ENCODE data around the gene MMP20. TPM values are rescaled to one million over a fixed set of nuclear protein-coding genes. Genes with fewer than 3 reads are reported as not detected.

Gene MMP20
- total RNA-seq, 1 experiment from 2014 or later: not detected

DNA sequence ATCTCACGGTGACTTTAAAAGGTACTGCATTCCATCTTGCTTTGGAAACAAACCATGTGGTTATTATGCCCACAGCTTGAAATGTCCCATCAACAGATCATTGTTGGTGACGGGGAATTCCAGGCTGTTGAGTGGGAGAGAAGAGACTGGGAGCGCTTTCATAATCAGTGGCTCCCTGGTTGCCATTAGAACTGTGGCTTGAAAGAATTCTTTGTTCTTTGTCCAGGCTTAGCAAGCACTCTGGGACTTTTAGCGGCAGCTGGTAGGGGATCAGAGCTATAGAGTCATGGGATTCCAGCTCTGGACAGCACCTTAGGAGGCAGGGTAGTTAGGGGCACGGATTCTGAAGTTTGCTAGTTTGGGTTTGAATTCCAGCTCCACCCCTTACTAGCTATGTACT lies 22.0 kb downstream of the MMP20 start:
- Histone ChIP-seq H3K23ac (ENCODE audit: insufficient read length, low read depth, low read length) (no peak overlapping the region), H3K27ac (ENCODE audit: insufficient read length, low read depth, low read length) (no peak overlapping the region), H3K14ac (ENCODE audit: insufficient read depth, low read length) (no peak overlapping the region), H2BK20ac (ENCODE audit: low read depth, low read length, poor library complexity, severe bottlenecking) (no peak overlapping the region), H3K23me2 (ENCODE audit: insufficient read length, low read depth, low read length, poor library complexity, severe bottlenecking) (no peaks in the 10 kb centered on the region), H3K9ac (ENCODE audit: extremely low read depth, insufficient read length, low read length) (no peak overlapping the region), H3K4ac (ENCODE audit: low read depth, low read length) (no peak overlapping the region), H3K4me1 (ENCODE audit: insufficient read depth, low read length) (peaks cover 2% of the 10 kb centered on the region; the same call in 1 of the 2 replicates), H2BK5ac (ENCODE audit: insufficient read length, low read length) (no peak overlapping the region), H2AK5ac (ENCODE audit: insufficient read length, low read length) (no peak overlapping the region), H2BK12ac (ENCODE audit: insufficient read length, low read depth, low read length) (no peak overlapping the region), H3K56ac (ENCODE audit: insufficient read length, low read depth, low read length) (no peak overlapping the region), H4K8ac (replicated peaks; ENCODE audit: insufficient read length, low read depth, low read length) (no peak overlapping the region), H2BK120ac (ENCODE audit: low read depth, low read length, poor library complexity, severe bottlenecking) (no peak overlapping the region), H4K20me1 (ENCODE audit: control insufficient read depth, insufficient read depth, insufficient read length) (no peaks in the 10 kb centered on the region), H2AFZ (ENCODE audit: low read length) (no peak overlapping the region), H3K4me2 (ENCODE audit: insufficient read depth, insufficient read length, low read length) (no peak overlapping the region), H3K27me3 (ENCODE audit: insufficient read depth, low read length) (no peaks in the 10 kb centered on the region), H4K5ac (ENCODE audit: insufficient read length, low read depth, low read length) (no peak overlapping the region), H2BK15ac (ENCODE audit: low read depth, low read length) (no peak overlapping the region), H4K91ac (ENCODE audit: insufficient read length, low read depth, low read length) (no peak overlapping the region), H3K79me2 (ENCODE audit: insufficient read depth, low read length) (no peaks in the 10 kb centered on the region), H3T11ph (ENCODE audit: low read length) (no peak overlapping the region), H3K79me1 (ENCODE audit: insufficient read depth, low read depth, low read length, poor library complexity, severe bottlenecking) (no peaks in the 10 kb centered on the region), H3K18ac (ENCODE audit: insufficient read length, low read depth, low read length) (no peak overlapping the region), H3K9me3 (ENCODE audit: control insufficient read depth, low read depth, low read length) (no peaks in the 10 kb centered on the region)
- Mint-ChIP-seq H3K4me1 (peaks cover 23 to 25% of the 10 kb centered on the region in 2 experiments), H3K27me3 (ENCODE audit: low read depth) (no peaks in the 10 kb centered on the region), H3K4me3 (no peak overlapping the region), H3K27ac (peak overlapping the region in 1 of 3 experiments; percentile 74; a peak in 1 of 7 replicates), H3K9me3 (peaks cover 0 to 3% of the 10 kb centered on the region in 2 experiments; a peak in 2 of 5 replicates), H3K36me3 (ENCODE audit: insufficient read depth in 1 of 3, low read depth in 3 of 3) (no peaks in the 10 kb centered on the region; a peak in 1 of 7 replicates)
- no peak for DNase-seq
- WGBS (ENCODE audit: extremely low coverage, insufficient read length, low lambda C conversion rate): no CpG with 5 or more reads among the region's 5 CpGs
- no peak for TF ChIP-seq CTCF (conservative IDR thresholded peaks at IDR 0.05)

Measured in H9 (cell line).